RPMI7951 (cell line): ENCODE data around the gene NPHP4. TPM values are rescaled to one million over a fixed set of nuclear protein-coding genes. Genes with fewer than 3 reads are reported as not detected.

ENCODE experiments used
- DNase-seq: peaks from one replicate; pipeline ENCODE4 v3.0.0-alpha.2; 2012; ENCODE audit warnings: low read depth
- total RNA-seq: library from RNA; depleted of rRNA; stranded (reverse); fragments of >200 nt; shearing (Covaris generic); gene quantifications from 2 replicates; pipeline ENCODE4 v1.2.3, GENCODE V29; 2014

Gene NPHP4
- total RNA-seq, 1 experiment from 2014 or later = 5.6 TPM

GRCh38 chr1:5832916-5833895, 159.0 kb downstream of the NPHP4 start:
- no peak for DNase-seq

- no peak for DNase-seq
Measured at GRCh38 chr1:5831600-5832335, 160.5 kb downstream of the NPHP4 start.

- no peak for DNase-seq
Measured at GRCh38 chr1:5830771-5831599, 161.2 kb downstream of the NPHP4 start.

GRCh38 chr1:5829414-5829813, 162.8 kb downstream of the NPHP4 start:
- DNase-seq = no peak

- no peak for DNase-seq
Measured at GRCh38 chr1:5828308-5828935, 163.8 kb downstream of the NPHP4 start.

- no peak for DNase-seq
Measured at GRCh38 chr1:5827516-5827915, 164.7 kb downstream of the NPHP4 start.

- no peak for DNase-seq
Measured at GRCh38 chr1:5826601-5827000, 165.6 kb downstream of the NPHP4 start.

- no peak for DNase-seq
Measured at GRCh38 chr1:5822726-5823125, 169.5 kb downstream of the NPHP4 start.

GRCh38 chr1:5822266-5822665, 170.0 kb downstream of the NPHP4 start:
- no peak for DNase-seq

GRCh38 chr1:5821540-5822176, 170.6 kb downstream of the NPHP4 start:
- no peak for DNase-seq

- no peak for DNase-seq
Measured at GRCh38 chr1:5820026-5820421, 172.2 kb downstream of the NPHP4 start.

- no peak for DNase-seq
Measured at GRCh38 chr1:5819391-5820025, 172.7 kb downstream of the NPHP4 start.

GRCh38 chr1:5818755-5819154, 173.5 kb downstream of the NPHP4 start:
- DNase-seq = no peak

- no peak for DNase-seq
Measured at GRCh38 chr1:5815716-5816115, 176.5 kb downstream of the NPHP4 start.

- DNase-seq = no peak
Measured at GRCh38 chr1:5815211-5815610, 177.0 kb downstream of the NPHP4 start.

GRCh38 chr1:5814046-5814619, 178.1 kb downstream of the NPHP4 start:
- DNase-seq = no peak

- no peak for DNase-seq
Measured at GRCh38 chr1:5813480-5813879, 178.7 kb downstream of the NPHP4 start.
